Measurements from ENCODE around the gene SRSF7.
"Not testable (repeated sequence)": the region's sequence is repeated elsewhere in the genome, so short reads cannot be mapped to it uniquely, and the experiment has no call there.

SRSF7 gene

GRCh38 chr2:38709567-38710194, 41.5 kb downstream of the SRSF7 start:
- Histone ChIP-seq H3K36me3 (ENCODE audit: insufficient read depth, low read length) (peaks cover 4% of the 10 kb centered on the region), H3K27me3 (ENCODE audit: control insufficient read depth in 1 of 2, insufficient read depth in 2 of 2, low read length in 2 of 2) (no peaks in the 10 kb centered on the region)

GRCh38 chr2:38708900-38709566, 42.1 kb downstream of the SRSF7 start:
- no peak overlapping the region for H3K9ac ChIP-seq (ENCODE audit: low read length)
- no peak overlapping the region for H3K27ac ChIP-seq (ENCODE audit: low read depth, low read length)
- no peaks in the 10 kb centered on the region for H3K4me1 ChIP-seq (ENCODE audit: insufficient read depth, low read length)
- peaks cover 4% of the 10 kb centered on the region for H3K36me3 ChIP-seq (ENCODE audit: insufficient read depth, low read length)
- H3K9me3 ChIP-seq (ENCODE audit: low read length) = no peaks in the 10 kb centered on the region
- H3K27me3 ChIP-seq (ENCODE audit: control insufficient read depth in 1 of 2, insufficient read depth in 2 of 2, low read length in 2 of 2) = no peaks in the 10 kb centered on the region
- H3K4me3 ChIP-seq (ENCODE audit: low read depth in 1 of 2, low read length in 2 of 2) = no peak overlapping the region

More at GRCh38 chr2:38709567-38710194, 41.5 kb downstream of the SRSF7 start:
- Histone ChIP-seq H3K27ac (ENCODE audit: low read depth, low read length) (no peak overlapping the region), H3K9me3 (ENCODE audit: low read length) (no peaks in the 10 kb centered on the region), H3K9ac (ENCODE audit: low read length) (no peak overlapping the region), H3K4me3 (ENCODE audit: low read depth in 1 of 2, low read length in 2 of 2) (no peak overlapping the region), H3K4me1 (ENCODE audit: insufficient read depth, low read length) (no peaks in the 10 kb centered on the region)

GRCh38 chr2:38708491-38708890, 42.7 kb downstream of the SRSF7 start:
- H3K27me3 ChIP-seq (ENCODE audit: control insufficient read depth in 1 of 2, insufficient read depth in 2 of 2, low read length in 2 of 2); H3K27ac ChIP-seq (ENCODE audit: low read depth, low read length); H3K9me3 ChIP-seq (ENCODE audit: low read length); H3K4me1 ChIP-seq (ENCODE audit: insufficient read depth, low read length); H3K9ac ChIP-seq (ENCODE audit: low read length); H3K36me3 ChIP-seq (ENCODE audit: insufficient read depth, low read length); H3K4me3 ChIP-seq (ENCODE audit: low read depth in 1 of 2, low read length in 2 of 2): not testable (repeated sequence)

- no peaks in the 10 kb centered on the region for H3K9me3 ChIP-seq (ENCODE audit: low read length)
- no peak overlapping the region for H3K9ac ChIP-seq (ENCODE audit: low read length)
- H3K27ac ChIP-seq (ENCODE audit: low read depth, low read length) = no peak overlapping the region
- no peak overlapping the region for H3K4me3 ChIP-seq (ENCODE audit: low read depth in 1 of 2, low read length in 2 of 2)
- H3K27me3 ChIP-seq (ENCODE audit: control insufficient read depth in 1 of 2, insufficient read depth in 2 of 2, low read length in 2 of 2) = no peaks in the 10 kb centered on the region
- H3K36me3 ChIP-seq (ENCODE audit: insufficient read depth, low read length) = peaks cover 4% of the 10 kb centered on the region
- H3K4me1 ChIP-seq (ENCODE audit: insufficient read depth, low read length) = no peaks in the 10 kb centered on the region
These were observed 44.3 kb downstream of the SRSF7 start for GRCh38 chr2:38706846-38707345.

- Histone ChIP-seq H3K9ac (ENCODE audit: low read length) (no peak overlapping the region), H3K4me1 (ENCODE audit: insufficient read depth, low read length) (no peaks in the 10 kb centered on the region), H3K27ac (ENCODE audit: low read depth, low read length) (no peak overlapping the region), H3K27me3 (ENCODE audit: control insufficient read depth in 1 of 2, insufficient read depth in 2 of 2, low read length in 2 of 2) (no peaks in the 10 kb centered on the region), H3K36me3 (ENCODE audit: insufficient read depth, low read length) (no peaks in the 10 kb centered on the region), H3K9me3 (ENCODE audit: low read length) (no peaks in the 10 kb centered on the region), H3K4me3 (ENCODE audit: low read depth in 1 of 2, low read length in 2 of 2) (no peak overlapping the region)
These were observed 46.5 kb downstream of the SRSF7 start for GRCh38 chr2:38704664-38705063.

GRCh38 chr2:38703336-38703735, 47.8 kb downstream of the SRSF7 start:
- H3K27me3 ChIP-seq (ENCODE audit: control insufficient read depth in 1 of 2, insufficient read depth in 2 of 2, low read length in 2 of 2); H3K4me3 ChIP-seq (ENCODE audit: low read depth in 1 of 2, low read length in 2 of 2); H3K36me3 ChIP-seq (ENCODE audit: insufficient read depth, low read length); H3K27ac ChIP-seq (ENCODE audit: low read depth, low read length); H3K9me3 ChIP-seq (ENCODE audit: low read length); H3K9ac ChIP-seq (ENCODE audit: low read length); H3K4me1 ChIP-seq (ENCODE audit: insufficient read depth, low read length): not testable (repeated sequence)

- H3K4me3 ChIP-seq (ENCODE audit: low read depth in 1 of 2, low read length in 2 of 2) = no peak overlapping the region
- H3K4me1 ChIP-seq (ENCODE audit: insufficient read depth, low read length) = no peaks in the 10 kb centered on the region
- H3K27ac ChIP-seq (ENCODE audit: low read depth, low read length) = no peak overlapping the region
- no peaks in the 10 kb centered on the region for H3K36me3 ChIP-seq (ENCODE audit: insufficient read depth, low read length)
- no peak overlapping the region for H3K9ac ChIP-seq (ENCODE audit: low read length)
- no peaks in the 10 kb centered on the region for H3K9me3 ChIP-seq (ENCODE audit: low read length)
- no peaks in the 10 kb centered on the region for H3K27me3 ChIP-seq (ENCODE audit: control insufficient read depth in 1 of 2, insufficient read depth in 2 of 2, low read length in 2 of 2)
These were observed 48.7 kb downstream of the SRSF7 start for GRCh38 chr2:38702413-38702812.

GRCh38 chr2:38701542-38701941, 49.6 kb downstream of the SRSF7 start:
- Histone ChIP-seq H3K4me1 (ENCODE audit: insufficient read depth, low read length) (no peaks in the 10 kb centered on the region), H3K9ac (ENCODE audit: low read length) (no peak overlapping the region), H3K9me3 (ENCODE audit: low read length) (no peaks in the 10 kb centered on the region), H3K27me3 (ENCODE audit: control insufficient read depth in 1 of 2, insufficient read depth in 2 of 2, low read length in 2 of 2) (no peaks in the 10 kb centered on the region), H3K4me3 (ENCODE audit: low read depth in 1 of 2, low read length in 2 of 2) (no peak overlapping the region), H3K36me3 (ENCODE audit: insufficient read depth, low read length) (no peaks in the 10 kb centered on the region), H3K27ac (ENCODE audit: low read depth, low read length) (no peak overlapping the region)

GRCh38 chr2:38700881-38701458, 50.2 kb downstream of the SRSF7 start:
- Histone ChIP-seq H3K9ac (ENCODE audit: low read length) (no peak overlapping the region), H3K36me3 (ENCODE audit: insufficient read depth, low read length) (no peaks in the 10 kb centered on the region), H3K27me3 (ENCODE audit: control insufficient read depth in 1 of 2, insufficient read depth in 2 of 2, low read length in 2 of 2) (no peaks in the 10 kb centered on the region), H3K4me3 (ENCODE audit: low read depth in 1 of 2, low read length in 2 of 2) (no peak overlapping the region), H3K4me1 (ENCODE audit: insufficient read depth, low read length) (no peaks in the 10 kb centered on the region), H3K9me3 (ENCODE audit: low read length) (no peaks in the 10 kb centered on the region), H3K27ac (ENCODE audit: low read depth, low read length) (no peak overlapping the region)

GRCh38 chr2:38700113-38700785, 50.9 kb downstream of the SRSF7 start:
- Histone ChIP-seq H3K9me3 (ENCODE audit: low read length) (no peaks in the 10 kb centered on the region), H3K27ac (ENCODE audit: low read depth, low read length) (no peak overlapping the region), H3K4me3 (ENCODE audit: low read depth in 1 of 2, low read length in 2 of 2) (no peak overlapping the region), H3K4me1 (ENCODE audit: insufficient read depth, low read length) (no peaks in the 10 kb centered on the region), H3K27me3 (ENCODE audit: control insufficient read depth in 1 of 2, insufficient read depth in 2 of 2, low read length in 2 of 2) (no peaks in the 10 kb centered on the region), H3K36me3 (ENCODE audit: insufficient read depth, low read length) (no peaks in the 10 kb centered on the region), H3K9ac (ENCODE audit: low read length) (no peak overlapping the region)

GRCh38 chr2:38698467-38699003, 52.6 kb downstream of the SRSF7 start:
- no peak overlapping the region for H3K9ac ChIP-seq (ENCODE audit: low read length)
- no peak overlapping the region for H3K4me3 ChIP-seq (ENCODE audit: low read depth in 1 of 2, low read length in 2 of 2)
- H3K27ac ChIP-seq (ENCODE audit: low read depth, low read length) = no peak overlapping the region
- no peaks in the 10 kb centered on the region for H3K4me1 ChIP-seq (ENCODE audit: insufficient read depth, low read length)
- no peaks in the 10 kb centered on the region for H3K9me3 ChIP-seq (ENCODE audit: low read length)
- no peaks in the 10 kb centered on the region for H3K36me3 ChIP-seq (ENCODE audit: insufficient read depth, low read length)
- H3K27me3 ChIP-seq (ENCODE audit: control insufficient read depth in 1 of 2, insufficient read depth in 2 of 2, low read length in 2 of 2) = no peaks in the 10 kb centered on the region

Data from muscle layer of colon (tissue), 2 donors.